Immature natural killer cell (primary cell): ENCODE measurements around the gene WDR83. TPM values are rescaled to one million over a fixed set of nuclear protein-coding genes. Genes with fewer than 3 reads are reported as not detected.
"Not testable (repeated sequence)": the region's sequence is repeated elsewhere in the genome, so short reads cannot be mapped to it uniquely, and the experiment has no call there.

ENCODE experiments used
- DNase-seq, 3 donors: peaks; one replicate each; pipeline ENCODE4 v3.0.0; 2022; ENCODE audit warnings: mixed read lengths in 1 of 3
- H3K27ac Mint-ChIP-seq, 6 donors: one replicate each; pipeline ENCODE4 v1.8.0; 2020; ENCODE audit warnings: mixed read lengths in 6 of 6, mild to moderate bottlenecking in 5 of 6, inconsistent platforms in 4 of 6, moderate library complexity in 3 of 6
- H3K27me3 Mint-ChIP-seq, 3 donors: one replicate each; pipeline ENCODE4 v1.8.0; 2020 to 2021; ENCODE audit warnings: low read depth in 3 of 3, mild to moderate bottlenecking in 3 of 3, mixed read lengths in 3 of 3, moderate library complexity in 3 of 3, inconsistent platforms in 1 of 3
- H3K36me3 Mint-ChIP-seq, 3 donors: one replicate each; pipeline ENCODE4 v1.8.0; 2020; ENCODE audit warnings: mixed read lengths in 3 of 3, inconsistent platforms in 2 of 3, mild to moderate bottlenecking in 2 of 3
- H3K4me1 Mint-ChIP-seq, 2 donors: one replicate each; pipeline ENCODE4 v1.8.0; 2020; ENCODE audit warnings: inconsistent platforms in 2 of 2, mild to moderate bottlenecking in 2 of 2, mixed read lengths in 2 of 2, moderate library complexity in 1 of 2
- H3K4me3 Mint-ChIP-seq, 5 donors: one replicate each; pipeline ENCODE4 v1.8.0; 2020; ENCODE audit warnings: mild to moderate bottlenecking in 5 of 5, mixed read lengths in 5 of 5, inconsistent platforms in 3 of 5, moderate library complexity in 3 of 5
- H3K9me3 Mint-ChIP-seq, 6 donors: one replicate each; pipeline ENCODE4 v1.8.0; 2020; ENCODE audit warnings: mild to moderate bottlenecking in 6 of 6, mixed read lengths in 6 of 6, inconsistent platforms in 4 of 6, moderate library complexity in 3 of 6
- polyA plus RNA-seq, 3 donors: library from polyadenylated mRNA; unstranded; fragments of 300-500 nt; fragmentation: Illumina TruSeq; gene quantifications; one replicate each; pipeline ENCODE4 v1.2.3, GENCODE V29; 2021

Gene WDR83
- polyA plus RNA-seq, 3 donors from 2014 or later = 19.9 to 30.1 (median 23.2) TPM

DNA sequence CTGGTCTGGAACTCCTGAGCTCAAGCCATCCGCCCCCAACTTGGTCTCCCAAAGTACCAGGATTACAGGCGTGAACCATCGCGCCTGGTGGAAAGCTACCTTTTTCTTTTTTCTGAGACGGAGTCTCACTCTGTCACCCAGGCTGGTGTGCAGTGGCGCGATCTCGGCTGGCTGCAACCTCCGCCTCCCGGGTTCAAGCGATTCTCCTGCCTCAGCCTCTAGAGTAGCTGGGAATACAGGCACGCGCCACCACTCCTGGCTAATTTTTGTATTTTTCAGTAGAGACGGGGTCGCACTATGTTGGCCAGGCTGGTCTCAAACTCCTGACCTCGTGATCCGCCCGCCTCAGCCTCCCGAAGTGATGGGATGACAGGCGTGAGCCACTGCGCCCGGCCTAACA is 30.8 kb downstream of the WDR83 start:
- Mint-ChIP-seq H3K27ac (peak overlapping the region in 3 of 6 donors; percentile 7 to 77 (median 22)), H3K4me3 (peak overlapping the region in 4 of 5 donors; percentile 18 to 50 (median 25)), H3K4me1 (peaks cover 11 to 14% of the 10 kb centered on the region in 2 donors)
- not testable (repeated sequence) for H3K9me3 Mint-ChIP-seq, H3K36me3 Mint-ChIP-seq, DNase-seq, H3K27me3 Mint-ChIP-seq

- H3K27ac Mint-ChIP-seq = peak overlapping the region; percentile 72 to 87 (median 79)
- peak overlapping the region; percentile 58 to 80 (median 75) for H3K4me3 Mint-ChIP-seq
- H3K36me3 Mint-ChIP-seq = peaks cover 2 to 5% (median 3%) of the 10 kb centered on the region in 3 donors
- DNase-seq = no peak
- peaks cover 11 to 14% of the 10 kb centered on the region in 2 donors for H3K4me1 Mint-ChIP-seq
- peaks cover 3 to 8% (median 6%) of the 10 kb centered on the region in 3 donors for H3K27me3 Mint-ChIP-seq
- H3K9me3 Mint-ChIP-seq = no peaks in the 10 kb centered on the region
Observed at GRCh38 chr19:12698138-12698537, 31.5 kb downstream of the WDR83 start.

DNA sequence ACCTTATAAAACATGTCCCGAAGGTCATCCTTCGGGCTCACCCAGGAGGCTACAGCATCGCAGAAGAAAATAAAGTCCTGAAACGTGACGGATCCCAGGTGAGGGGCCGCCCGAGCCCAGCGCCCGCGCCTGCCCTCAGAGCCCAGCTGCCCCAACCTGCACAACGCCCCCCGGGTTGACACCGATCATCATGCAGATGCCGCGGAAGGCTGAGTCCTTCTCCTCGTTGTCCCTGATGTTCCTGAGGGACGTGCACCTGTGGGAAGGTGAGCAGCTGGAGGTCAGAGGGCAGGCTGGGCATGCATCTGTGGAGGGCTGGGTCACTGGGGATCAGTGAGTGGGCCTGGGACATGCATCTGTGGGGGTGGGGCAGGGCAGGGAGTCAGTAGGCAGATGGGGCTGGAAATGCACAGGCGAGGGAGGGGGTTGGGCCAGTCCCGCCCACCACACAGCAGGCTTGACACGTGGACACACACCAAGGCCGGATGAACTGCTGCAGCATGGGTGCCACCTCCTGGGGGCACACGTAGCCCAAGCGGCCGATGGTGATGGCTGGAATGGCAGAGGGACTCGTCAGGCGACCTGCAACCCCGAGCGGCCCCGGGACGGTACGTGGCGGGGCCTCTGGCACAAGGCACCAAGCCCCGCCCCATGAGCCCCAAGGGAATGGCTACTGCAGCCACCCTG is 35.1 kb downstream of the WDR83 start:
- Mint-ChIP-seq H3K27ac (no peak overlapping the region), H3K36me3 (peaks cover 4 to 22% (median 7%) of the 10 kb centered on the region in 3 donors), H3K9me3 (no peaks in the 10 kb centered on the region), H3K4me1 (peaks cover 4 to 9% of the 10 kb centered on the region in 2 donors), H3K4me3 (no peak overlapping the region), H3K27me3 (peaks cover 1 to 2% (median 1%) of the 10 kb centered on the region in 3 donors)
- no peak for DNase-seq

DNA sequence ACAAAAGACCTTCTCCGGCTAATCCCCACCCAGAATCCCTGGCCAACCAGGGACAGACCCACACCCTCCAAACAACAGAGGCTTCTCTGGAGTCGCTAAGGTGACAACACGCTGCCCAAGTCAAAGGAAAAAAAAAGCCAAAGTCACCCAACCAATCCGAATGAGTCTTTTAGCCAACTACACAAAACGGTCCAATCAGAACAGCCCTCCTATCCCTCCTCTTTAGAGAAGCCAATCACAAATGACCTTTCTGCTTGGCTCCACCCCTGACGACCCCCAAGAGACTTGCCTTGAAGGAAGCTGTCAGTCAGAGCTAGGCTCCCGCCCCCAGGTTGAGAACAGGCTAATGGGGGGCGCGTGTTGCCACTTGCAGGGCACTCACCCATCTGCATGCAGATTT is 36.4 kb downstream of the WDR83 start:
- H3K4me1 Mint-ChIP-seq = peaks cover 2 to 4% of the 10 kb centered on the region in 2 donors
- peaks cover 0 to 1% (median 1%) of the 10 kb centered on the region in 3 donors for H3K27me3 Mint-ChIP-seq
- no peak overlapping the region for H3K27ac Mint-ChIP-seq
- no peak for DNase-seq
- peaks cover 4 to 22% (median 7%) of the 10 kb centered on the region in 3 donors for H3K36me3 Mint-ChIP-seq
- H3K4me3 Mint-ChIP-seq = no peak overlapping the region
- H3K9me3 Mint-ChIP-seq = no peaks in the 10 kb centered on the region

- peaks cover 4 to 24% (median 8%) of the 10 kb centered on the region in 3 donors for H3K36me3 Mint-ChIP-seq
- no peak for DNase-seq
- peaks cover 0 to 1% (median 0%) of the 10 kb centered on the region in 3 donors for H3K27me3 Mint-ChIP-seq
- H3K27ac Mint-ChIP-seq = no peak overlapping the region
- no peaks in the 10 kb centered on the region for H3K4me1 Mint-ChIP-seq
- H3K4me3 Mint-ChIP-seq = no peak overlapping the region
- H3K9me3 Mint-ChIP-seq = no peaks in the 10 kb centered on the region
Observed at GRCh38 chr19:12705169-12705568, 38.6 kb downstream of the WDR83 start.

DNA sequence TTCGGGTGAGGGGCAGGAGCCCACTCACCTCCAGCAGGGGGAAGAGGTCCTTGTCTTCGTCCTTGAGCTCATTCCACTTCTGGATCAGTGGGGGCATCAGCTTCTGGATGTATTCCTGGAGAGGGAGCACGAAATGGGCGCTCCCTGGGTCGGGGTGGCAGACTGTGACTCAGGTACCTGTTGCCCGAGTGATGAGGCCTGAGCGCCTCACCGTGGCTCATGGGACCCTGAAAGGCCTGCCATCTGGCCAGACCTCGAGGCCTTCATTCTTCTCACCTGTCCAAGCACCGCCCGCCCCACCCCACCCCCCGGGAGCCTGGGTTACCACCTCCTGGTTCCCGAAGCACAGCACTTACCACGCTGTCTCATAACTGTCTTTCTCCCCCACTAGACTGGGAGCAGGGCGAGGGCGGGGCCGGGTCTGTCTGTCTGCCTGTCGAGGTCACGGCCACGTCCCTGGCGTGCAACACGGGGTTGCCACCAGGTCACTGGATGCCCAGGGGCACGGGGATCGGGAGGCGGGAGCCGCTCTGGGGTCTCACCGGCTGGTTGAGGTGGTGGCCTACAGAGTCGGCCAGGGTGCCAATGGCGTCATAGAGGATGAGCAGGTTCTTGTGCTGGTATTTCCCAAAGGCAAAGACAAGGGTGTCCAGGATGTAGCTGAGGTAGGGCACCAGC is 39.2 kb downstream of the WDR83 start:
- H3K27me3 Mint-ChIP-seq = peaks cover 0 to 1% (median 0%) of the 10 kb centered on the region in 3 donors
- H3K4me1 Mint-ChIP-seq = no peaks in the 10 kb centered on the region
- no peak for DNase-seq
- H3K4me3 Mint-ChIP-seq = no peak overlapping the region
- H3K36me3 Mint-ChIP-seq = peaks cover 4 to 28% (median 12%) of the 10 kb centered on the region in 3 donors
- H3K27ac Mint-ChIP-seq = no peak overlapping the region
- H3K9me3 Mint-ChIP-seq = no peaks in the 10 kb centered on the region

DNA sequence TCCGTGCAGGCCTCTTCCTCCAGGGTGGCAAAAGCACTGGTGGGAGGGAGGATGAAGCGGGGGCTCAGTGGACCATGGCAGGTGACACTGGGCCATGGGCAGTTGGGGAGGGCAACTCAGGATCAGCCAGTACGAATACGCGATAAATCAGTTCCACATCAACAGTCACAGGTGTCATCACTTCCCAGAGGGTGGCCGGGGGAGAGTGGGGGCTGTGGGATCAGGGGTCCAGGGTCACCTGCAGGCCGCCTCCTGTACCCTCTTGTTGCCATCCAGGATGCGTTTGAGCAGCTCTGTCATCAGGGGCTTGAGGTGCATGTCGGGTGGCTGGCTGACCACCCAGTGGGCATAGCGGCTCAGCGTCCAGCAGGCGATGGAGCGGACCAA is 39.7 kb downstream of the WDR83 start:
- H3K36me3 Mint-ChIP-seq = peaks cover 4 to 28% (median 12%) of the 10 kb centered on the region in 3 donors
- DNase-seq = no peak

GRCh38 chr19:12708641-12709040 is 42.0 kb downstream of the WDR83 start:
- H3K36me3 Mint-ChIP-seq = peaks cover 0 to 32% (median 7%) of the 10 kb centered on the region in 3 donors
- H3K9me3 Mint-ChIP-seq = no peaks in the 10 kb centered on the region
- no peak overlapping the region for H3K27ac Mint-ChIP-seq
- H3K4me3 Mint-ChIP-seq = no peak overlapping the region
- no peak for DNase-seq
- H3K4me1 Mint-ChIP-seq = no peaks in the 10 kb centered on the region
- peaks cover 0 to 1% (median 0%) of the 10 kb centered on the region in 3 donors for H3K27me3 Mint-ChIP-seq

More for the DNA sequence above, 39.7 kb downstream of the WDR83 start:
- H3K4me3 Mint-ChIP-seq = no peak overlapping the region
- peaks cover 0 to 1% (median 0%) of the 10 kb centered on the region in 3 donors for H3K27me3 Mint-ChIP-seq
- no peak overlapping the region for H3K27ac Mint-ChIP-seq
- no peaks in the 10 kb centered on the region for H3K4me1 Mint-ChIP-seq
- no peaks in the 10 kb centered on the region for H3K9me3 Mint-ChIP-seq

GRCh38 chr19:12711187-12711586 is 44.6 kb downstream of the WDR83 start:
- Mint-ChIP-seq H3K4me1 (no peaks in the 10 kb centered on the region), H3K27ac (no peak overlapping the region), H3K4me3 (no peak overlapping the region), H3K36me3 (peaks cover 0 to 30% (median 8%) of the 10 kb centered on the region in 3 donors), H3K27me3 (no peaks in the 10 kb centered on the region), H3K9me3 (no peaks in the 10 kb centered on the region)
- DNase-seq = no peak

DNA sequence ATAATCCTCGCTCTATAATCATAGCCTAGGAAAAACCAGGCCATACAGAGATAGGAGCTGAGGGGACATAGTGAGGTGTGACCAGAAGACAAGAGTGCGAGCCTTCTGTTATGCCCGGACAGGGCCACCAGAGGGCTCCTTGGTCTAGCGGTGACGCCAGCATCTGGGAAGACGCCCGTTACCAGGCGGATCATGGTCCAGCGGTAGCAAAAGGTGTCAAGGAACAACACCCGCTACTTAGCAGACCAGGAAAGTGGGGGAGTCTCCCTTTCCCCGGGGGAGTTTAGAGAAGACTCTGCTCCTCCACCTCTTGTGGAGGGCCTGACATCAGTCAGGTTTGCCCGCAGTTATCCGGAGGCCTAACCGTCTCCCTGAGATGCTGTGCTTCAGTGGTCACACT is 45.5 kb downstream of the WDR83 start:
- H3K9me3 Mint-ChIP-seq, H3K4me3 Mint-ChIP-seq, H3K27me3 Mint-ChIP-seq, H3K27ac Mint-ChIP-seq, H3K4me1 Mint-ChIP-seq: not testable (repeated sequence)
- peaks cover 0 to 28% (median 8%) of the 10 kb centered on the region in 3 donors for H3K36me3 Mint-ChIP-seq
- peak in 1 of 3 donors; percentile 43 for DNase-seq

- H3K4me1 Mint-ChIP-seq, H3K9me3 Mint-ChIP-seq, H3K4me3 Mint-ChIP-seq, H3K27ac Mint-ChIP-seq, H3K27me3 Mint-ChIP-seq, DNase-seq: not testable (repeated sequence)
- peaks cover 0 to 28% (median 8%) of the 10 kb centered on the region in 3 donors for H3K36me3 Mint-ChIP-seq
Observed at GRCh38 chr19:12713304-12713703, 46.7 kb downstream of the WDR83 start.

GRCh38 chr19:12715102-12715501 is 48.5 kb downstream of the WDR83 start:
- H3K4me3 Mint-ChIP-seq = no peak overlapping the region
- H3K4me1 Mint-ChIP-seq = peaks cover 8% of the 10 kb centered on the region in 2 donors
- peaks cover 0 to 2% (median 2%) of the 10 kb centered on the region in 3 donors for H3K27me3 Mint-ChIP-seq
- no peak for DNase-seq
- H3K9me3 Mint-ChIP-seq = no peaks in the 10 kb centered on the region
- peaks cover 0 to 25% (median 8%) of the 10 kb centered on the region in 3 donors for H3K36me3 Mint-ChIP-seq
- no peak overlapping the region for H3K27ac Mint-ChIP-seq

DNA sequence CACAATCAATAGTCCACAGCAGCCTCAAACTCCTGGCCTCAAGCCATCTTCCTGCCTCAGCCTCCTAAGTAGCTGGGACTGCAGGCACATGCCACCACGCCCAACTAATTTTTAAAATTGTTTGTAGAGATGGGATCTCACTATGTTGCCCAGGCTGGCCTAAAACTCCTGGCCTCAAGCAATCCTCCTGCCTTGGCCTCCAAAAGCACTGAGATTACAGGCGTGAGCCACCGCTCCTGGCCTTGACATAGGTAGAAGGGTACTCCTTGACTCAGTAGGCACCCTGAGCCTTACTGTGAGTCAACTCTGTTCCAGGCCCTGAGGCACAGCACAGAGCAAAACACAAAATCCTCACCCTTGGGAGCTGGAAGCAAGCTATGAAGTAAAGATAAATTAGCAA is 49.3 kb downstream of the WDR83 start:
- H3K27ac Mint-ChIP-seq = no peak overlapping the region
- H3K4me1 Mint-ChIP-seq = peaks cover 13 to 15% of the 10 kb centered on the region in 2 donors
- H3K4me3 Mint-ChIP-seq = no peak overlapping the region
- DNase-seq = no peak
- no peaks in the 10 kb centered on the region for H3K9me3 Mint-ChIP-seq
- H3K27me3 Mint-ChIP-seq = peaks cover 2 to 4% (median 3%) of the 10 kb centered on the region in 3 donors
- H3K36me3 Mint-ChIP-seq = peaks cover 0 to 20% (median 3%) of the 10 kb centered on the region in 3 donors

DNA sequence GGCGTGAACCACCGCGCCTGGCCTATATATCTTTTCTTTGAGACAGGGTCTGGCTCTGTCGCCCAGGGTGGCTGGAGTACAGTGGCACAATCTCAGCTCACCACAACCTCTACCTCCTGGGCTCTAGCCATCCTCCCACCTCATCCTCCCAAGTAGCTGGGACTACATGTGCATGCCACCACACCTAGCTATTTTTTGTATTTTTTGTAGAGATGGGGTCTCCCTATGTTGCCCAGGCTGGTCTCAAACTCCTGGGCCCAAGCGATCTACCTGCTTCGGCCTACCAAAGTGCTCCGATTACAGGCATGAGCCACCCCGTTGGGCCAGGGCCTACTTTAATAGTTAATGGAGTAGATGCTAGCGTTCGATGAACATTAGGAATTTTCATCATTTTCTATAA is 53.7 kb downstream of the WDR83 start:
- peak overlapping the region in 4 of 6 donors; percentile 40 to 84 (median 76) for H3K27ac Mint-ChIP-seq
- DNase-seq = no peak
- peak overlapping the region; percentile 63 to 92 (median 74) for H3K4me3 Mint-ChIP-seq
- peaks cover 18 to 21% (median 19%) of the 10 kb centered on the region in 3 donors for H3K27me3 Mint-ChIP-seq
- H3K9me3 Mint-ChIP-seq = no peaks in the 10 kb centered on the region
- H3K4me1 Mint-ChIP-seq = peaks cover 41 to 47% of the 10 kb centered on the region in 2 donors
- peaks cover 0 to 4% (median 4%) of the 10 kb centered on the region in 3 donors for H3K36me3 Mint-ChIP-seq
